ENCODE data around the gene GSTK1. TPM values are rescaled to one million over a fixed set of nuclear protein-coding genes. Genes with fewer than 3 reads are reported as not detected.
A peak's percentile ranks its signal among the peaks of the same experiment; 100 is the strongest.

GSTK1 gene
- total and polyA plus RNA-seq, 8 donors = 71.8 to 305 (median 152) TPM

DNA sequence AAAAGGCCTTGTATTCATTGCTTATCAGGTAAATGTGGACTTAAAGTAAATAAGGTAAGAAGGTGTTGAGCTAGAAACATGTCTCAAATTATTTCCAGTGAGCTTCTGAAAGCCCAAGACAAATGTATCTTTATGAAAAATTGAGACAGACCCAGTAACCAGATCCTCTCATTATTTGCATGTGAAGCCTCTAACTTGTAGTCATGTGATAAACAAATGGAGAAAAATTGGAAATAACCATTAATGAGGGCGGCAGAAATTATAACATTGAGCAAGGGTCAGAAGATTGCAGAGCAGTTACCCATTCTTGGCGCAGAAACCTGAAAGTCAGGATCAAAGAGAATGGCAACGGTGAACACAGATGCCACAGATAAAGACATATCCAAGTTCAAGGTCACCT is 41.5 kb upstream of the GSTK1 start, which contains the start of gene TAS2R40:
TAS2R40 (plus strand) TSS at position 301 of the 400 bp plus-strand sequence; CDS start at position 343, 42 bp downstream.
- H3K27ac ChIP-seq = peak within 1 kb of the TSS in 2 of 5 donors; percentile 37 to 68

DNA sequence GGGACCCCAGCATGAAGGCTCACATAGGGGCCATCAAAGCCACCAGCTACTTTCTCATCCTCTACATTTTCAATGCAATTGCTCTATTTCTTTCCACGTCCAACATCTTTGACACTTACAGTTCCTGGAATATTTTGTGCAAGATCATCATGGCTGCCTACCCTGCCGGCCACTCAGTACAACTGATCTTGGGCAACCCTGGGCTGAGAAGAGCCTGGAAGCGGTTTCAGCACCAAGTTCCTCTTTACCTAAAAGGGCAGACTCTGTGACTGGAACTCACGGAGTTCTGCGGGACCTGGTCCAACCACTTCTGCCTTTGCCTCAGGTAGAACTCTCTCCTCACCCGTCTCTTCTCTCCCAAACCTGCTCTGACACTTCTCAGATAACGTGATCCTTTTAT is 40.5 kb upstream of the GSTK1 start:
- DNase-seq = peak in 1 of 2 donors; percentile 34
- intact Hi-C loops (cut with DNase I; ENCODE audit: low total_unique reads) = no loop called here
- WGBS, 5 donors = 75 to 83% (median 76%) methylated on average over 7 of the region's 7 CpGs

More for the DNA sequence above, 41.5 kb upstream of the GSTK1 start, which contains the start of gene TAS2R40:
- no peak for TF ChIP-seq POLR2AphosphoS5 (IDR thresholded peaks at IDR 0.05)
- TF ChIP-seq EP300 (IDR thresholded peaks at IDR 0.05) = no peak
- TF ChIP-seq, protein P1, sequence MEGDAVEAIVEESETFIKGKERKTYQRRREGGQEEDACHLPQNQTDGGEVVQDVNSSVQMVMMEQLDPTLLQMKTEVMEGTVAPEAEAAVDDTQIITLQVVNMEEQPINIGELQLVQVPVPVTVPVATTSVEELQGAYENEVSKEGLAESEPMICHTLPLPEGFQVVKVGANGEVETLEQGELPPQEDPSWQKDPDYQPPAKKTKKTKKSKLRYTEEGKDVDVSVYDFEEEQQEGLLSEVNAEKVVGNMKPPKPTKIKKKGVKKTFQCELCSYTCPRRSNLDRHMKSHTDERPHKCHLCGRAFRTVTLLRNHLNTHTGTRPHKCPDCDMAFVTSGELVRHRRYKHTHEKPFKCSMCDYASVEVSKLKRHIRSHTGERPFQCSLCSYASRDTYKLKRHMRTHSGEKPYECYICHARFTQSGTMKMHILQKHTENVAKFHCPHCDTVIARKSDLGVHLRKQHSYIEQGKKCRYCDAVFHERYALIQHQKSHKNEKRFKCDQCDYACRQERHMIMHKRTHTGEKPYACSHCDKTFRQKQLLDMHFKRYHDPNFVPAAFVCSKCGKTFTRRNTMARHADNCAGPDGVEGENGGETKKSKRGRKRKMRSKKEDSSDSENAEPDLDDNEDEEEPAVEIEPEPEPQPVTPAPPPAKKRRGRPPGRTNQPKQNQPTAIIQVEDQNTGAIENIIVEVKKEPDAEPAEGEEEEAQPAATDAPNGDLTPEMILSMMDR (IDR thresholded peaks at IDR 0.05) = no peak
- TF ChIP-seq POLR2A (IDR thresholded peaks at IDR 0.05) = no peak
- intact Hi-C loops (cut with DNase I; ENCODE audit: low total_unique reads) = no loop called here
- H3K27me3 ChIP-seq = peaks cover 0 to 3% (median 0%) of the 10 kb centered on the region in 3 donors
- whole genome bisulfite sequencing, 5 donors = 39 to 66% (median 42%) methylated on average over 3 of the region's 3 CpGs
- H3K9me3 ChIP-seq = no peaks in the 10 kb centered on the region
- H3K4me1 ChIP-seq = no peaks in the 10 kb centered on the region
- DNase-seq = no peak
- H3K4me3 ChIP-seq = no peak within 1 kb of the TSS
- H3K36me3 ChIP-seq = no peaks in the 10 kb centered on the region

DNA sequence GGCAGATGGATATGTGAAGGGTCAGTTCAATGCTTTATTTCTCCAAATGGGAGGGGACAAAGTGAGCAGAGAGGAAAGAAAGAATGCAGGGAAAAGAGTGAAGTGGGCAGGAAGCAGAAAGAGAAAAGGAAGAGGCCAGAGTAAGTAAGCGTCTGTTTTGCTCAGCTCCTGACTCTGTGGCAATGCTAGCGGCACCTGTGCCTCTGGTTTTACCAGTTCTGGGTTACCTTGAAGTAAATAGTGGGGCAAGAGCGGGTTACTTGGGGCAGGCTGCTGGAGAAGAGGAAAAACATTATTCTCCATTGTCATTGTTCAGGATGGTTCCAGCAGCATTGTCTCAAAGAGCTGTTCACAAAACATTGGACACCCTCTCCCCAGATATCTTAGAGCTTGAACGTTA is 39.5 kb upstream of the GSTK1 start:
- intact Hi-C loops (cut with DNase I; ENCODE audit: low total_unique reads) = no loop called here
- peaks cover 0 to 3% (median 0%) of the 10 kb centered on the region in 3 donors for H3K27me3 ChIP-seq
- WGBS, 5 donors = 40 to 72% (median 47%) methylated on average over 4 of the region's 4 CpGs
- H3K9me3 ChIP-seq = no peaks in the 10 kb centered on the region
- TF ChIP-seq EP300 (IDR thresholded peaks at IDR 0.05) (no peak), POLR2AphosphoS5 (IDR thresholded peaks at IDR 0.05) (no peak), POLR2A (IDR thresholded peaks at IDR 0.05) (no peak)
- TF ChIP-seq, protein P1 (IDR thresholded peaks at IDR 0.05) = no peak
- H3K4me3 ChIP-seq = no peak overlapping the region
- peak overlapping the region in 2 of 5 donors; percentile 41 to 68 for H3K27ac ChIP-seq
- no peaks in the 10 kb centered on the region for H3K36me3 ChIP-seq
- peak in 1 of 2 donors; percentile 37 for DNase-seq
- no peaks in the 10 kb centered on the region for H3K4me1 ChIP-seq

More for the DNA sequence above, 40.5 kb upstream of the GSTK1 start:
- TF ChIP-seq POLR2AphosphoS5 (IDR thresholded peaks at IDR 0.05) = no peak
- TF ChIP-seq, protein P1 (IDR thresholded peaks at IDR 0.05) = no peak
- TF ChIP-seq POLR2A (IDR thresholded peaks at IDR 0.05) = no peak
- no peak for TF ChIP-seq EP300 (IDR thresholded peaks at IDR 0.05)
- Histone ChIP-seq H3K27ac (peak overlapping the region in 2 of 5 donors; percentile 41 to 68), H3K9me3 (no peaks in the 10 kb centered on the region), H3K36me3 (no peaks in the 10 kb centered on the region), H3K27me3 (peaks cover 0 to 3% (median 0%) of the 10 kb centered on the region in 3 donors), H3K4me1 (no peaks in the 10 kb centered on the region), H3K4me3 (no peak overlapping the region)

DNA sequence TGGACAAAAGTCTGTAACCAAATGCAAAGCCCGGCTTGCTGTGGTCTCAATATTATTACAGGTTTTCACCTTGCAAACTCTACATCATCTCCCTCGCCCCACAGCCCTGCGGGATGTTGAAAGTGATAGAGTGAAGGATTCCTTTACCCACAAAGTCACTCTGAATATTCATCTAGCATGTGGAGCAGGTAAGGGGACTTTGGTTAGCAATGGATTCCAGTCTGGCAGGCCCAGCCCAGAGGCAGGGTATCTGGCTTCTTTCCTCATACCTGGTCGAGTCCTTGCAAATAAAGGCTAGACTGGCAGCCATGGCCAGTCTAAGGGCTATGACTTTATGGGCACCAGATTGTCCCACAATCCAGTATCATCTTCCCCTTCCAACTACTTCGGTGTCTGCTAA is 38.2 kb upstream of the GSTK1 start:
- WGBS, 5 donors = 78 to 90% (median 84%) methylated on average over 5 of the region's 5 CpGs
- DNase-seq = no peak
- intact Hi-C loops (cut with DNase I; ENCODE audit: low total_unique reads) = no loop called here
- Histone ChIP-seq H3K27me3 (no peaks in the 10 kb centered on the region), H3K36me3 (no peaks in the 10 kb centered on the region), H3K4me1 (peaks cover 0 to 7% (median 0%) of the 10 kb centered on the region in 4 donors), H3K9me3 (no peaks in the 10 kb centered on the region), H3K4me3 (no peak overlapping the region), H3K27ac (no peak overlapping the region)
- TF ChIP-seq, protein P1 (IDR thresholded peaks at IDR 0.05) = no peak
- TF ChIP-seq POLR2A (IDR thresholded peaks at IDR 0.05) = no peak
- TF ChIP-seq POLR2AphosphoS5 (IDR thresholded peaks at IDR 0.05) = no peak
- no peak for TF ChIP-seq EP300 (IDR thresholded peaks at IDR 0.05)

All from stomach (tissue), 9 donors.